DND-41 (cell line): Measurements from ENCODE around the gene XYLT1.
"Not testable (repeated sequence)": the region's sequence is repeated elsewhere in the genome, so short reads cannot be mapped to it uniquely, and the experiment has no call there.

Experiments
- EZH2 ChIP-seq: IDR thresholded peaks from 3 replicates; pipeline ENCODE4 v1.6.1; 2012; ENCODE audit warnings: borderline replicate concordance, low read depth, mild to moderate bottlenecking, moderate library complexity, low read length, inconsistent platforms; ENCODE audit not compliant: severe bottlenecking
- TF ChIP-seq, protein P1 (sequence below): IDR thresholded peaks from 2 replicates; pipeline ENCODE4 v1.5.1; 2012; ENCODE audit warnings: borderline replicate concordance, low read length, moderate library complexity, mild to moderate bottlenecking; ENCODE audit not compliant: poor library complexity, severe bottlenecking; ENCODE audit errors: extremely low read depth

DNA sequence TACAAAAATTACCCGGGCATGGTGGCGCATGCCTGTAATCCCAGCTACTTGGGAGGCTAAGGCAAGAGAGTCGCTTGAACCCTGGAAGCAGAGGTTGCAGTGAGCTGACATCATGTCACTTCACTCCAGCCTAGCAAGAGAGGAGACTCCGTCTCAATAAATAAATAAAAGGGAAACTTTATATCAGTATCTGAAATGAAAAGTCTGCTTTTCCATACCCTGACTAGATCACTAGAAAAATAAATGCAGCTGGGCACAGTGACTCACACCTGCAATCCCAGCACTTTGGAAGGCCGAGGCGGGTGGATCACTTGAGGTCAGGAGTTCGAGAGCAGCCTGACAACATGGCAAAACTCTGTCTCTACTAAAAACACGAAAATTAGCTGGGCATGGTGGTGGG lies 36.8 kb upstream of the XYLT1 start:
- TF ChIP-seq EZH2, result not testable (repeated sequence)
- TF ChIP-seq, protein P1, sequence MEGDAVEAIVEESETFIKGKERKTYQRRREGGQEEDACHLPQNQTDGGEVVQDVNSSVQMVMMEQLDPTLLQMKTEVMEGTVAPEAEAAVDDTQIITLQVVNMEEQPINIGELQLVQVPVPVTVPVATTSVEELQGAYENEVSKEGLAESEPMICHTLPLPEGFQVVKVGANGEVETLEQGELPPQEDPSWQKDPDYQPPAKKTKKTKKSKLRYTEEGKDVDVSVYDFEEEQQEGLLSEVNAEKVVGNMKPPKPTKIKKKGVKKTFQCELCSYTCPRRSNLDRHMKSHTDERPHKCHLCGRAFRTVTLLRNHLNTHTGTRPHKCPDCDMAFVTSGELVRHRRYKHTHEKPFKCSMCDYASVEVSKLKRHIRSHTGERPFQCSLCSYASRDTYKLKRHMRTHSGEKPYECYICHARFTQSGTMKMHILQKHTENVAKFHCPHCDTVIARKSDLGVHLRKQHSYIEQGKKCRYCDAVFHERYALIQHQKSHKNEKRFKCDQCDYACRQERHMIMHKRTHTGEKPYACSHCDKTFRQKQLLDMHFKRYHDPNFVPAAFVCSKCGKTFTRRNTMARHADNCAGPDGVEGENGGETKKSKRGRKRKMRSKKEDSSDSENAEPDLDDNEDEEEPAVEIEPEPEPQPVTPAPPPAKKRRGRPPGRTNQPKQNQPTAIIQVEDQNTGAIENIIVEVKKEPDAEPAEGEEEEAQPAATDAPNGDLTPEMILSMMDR, result not testable (repeated sequence)
